Activated naive CD8-positive, alpha-beta T cell treated with anti-CD3 and anti-CD28 coated beads, Interleukin-2, amount 10 ng/mL, durations not matched to agents 7 days and 5 days (primary cell): ENCODE measurements around the gene KPTN. TPM values are rescaled to one million over a fixed set of nuclear protein-coding genes. Genes with fewer than 3 reads are reported as not detected.
A peak's percentile ranks its signal among the peaks of the same experiment; 100 is the strongest.

Experiments used
- ATAC-seq: fragments of 150-1000 bp; cut with Tn5 transposase; one replicate; pipeline ENCODE4 v1.10.0; 2021; ENCODE audit warnings: low read depth, moderate library complexity
- POLR2A ChIA-PET: fragments of 350-600 bp; sonication (Branson Sonifier 250); formaldehyde crosslinking; loops from one replicate; lab custom pipeline; 2021; ENCODE audit warnings: antibody characterized with exemption; lab: Charles Lee
- DNase-seq: peaks from one replicate; pipeline ENCODE4 v3.0.0; 2021
- H3K27ac Mint-ChIP-seq: one replicate; pipeline ENCODE4 v1.8.0; 2022; ENCODE audit warnings: mild to moderate bottlenecking, mixed read lengths
- H3K27me3 Mint-ChIP-seq: one replicate; pipeline ENCODE4 v1.8.0; 2022; ENCODE audit warnings: mild to moderate bottlenecking, moderate library complexity, mixed read lengths
- H3K36me3 Mint-ChIP-seq: one replicate; pipeline ENCODE4 v1.8.0; 2021; ENCODE audit warnings: mild to moderate bottlenecking, mixed read lengths
- H3K4me1 Mint-ChIP-seq: one replicate; pipeline ENCODE4 v1.8.0; 2021; ENCODE audit warnings: mixed read lengths
- H3K4me3 Mint-ChIP-seq: one replicate; pipeline ENCODE4 v1.8.0; 2022; ENCODE audit warnings: mild to moderate bottlenecking, moderate library complexity, mixed read lengths
- H3K9me3 Mint-ChIP-seq: one replicate; pipeline ENCODE4 v1.8.0; 2021; ENCODE audit warnings: mixed read lengths
- total RNA-seq, 2 experiments: library from RNA; stranded (reverse); gene quantifications; one replicate each; pipeline ENCODE4 v1.2.3, GENCODE V29; 2021

KPTN gene
- 1 to 10 TPM; 8.0 to 8.6 TPM for total RNA-seq

DNA sequence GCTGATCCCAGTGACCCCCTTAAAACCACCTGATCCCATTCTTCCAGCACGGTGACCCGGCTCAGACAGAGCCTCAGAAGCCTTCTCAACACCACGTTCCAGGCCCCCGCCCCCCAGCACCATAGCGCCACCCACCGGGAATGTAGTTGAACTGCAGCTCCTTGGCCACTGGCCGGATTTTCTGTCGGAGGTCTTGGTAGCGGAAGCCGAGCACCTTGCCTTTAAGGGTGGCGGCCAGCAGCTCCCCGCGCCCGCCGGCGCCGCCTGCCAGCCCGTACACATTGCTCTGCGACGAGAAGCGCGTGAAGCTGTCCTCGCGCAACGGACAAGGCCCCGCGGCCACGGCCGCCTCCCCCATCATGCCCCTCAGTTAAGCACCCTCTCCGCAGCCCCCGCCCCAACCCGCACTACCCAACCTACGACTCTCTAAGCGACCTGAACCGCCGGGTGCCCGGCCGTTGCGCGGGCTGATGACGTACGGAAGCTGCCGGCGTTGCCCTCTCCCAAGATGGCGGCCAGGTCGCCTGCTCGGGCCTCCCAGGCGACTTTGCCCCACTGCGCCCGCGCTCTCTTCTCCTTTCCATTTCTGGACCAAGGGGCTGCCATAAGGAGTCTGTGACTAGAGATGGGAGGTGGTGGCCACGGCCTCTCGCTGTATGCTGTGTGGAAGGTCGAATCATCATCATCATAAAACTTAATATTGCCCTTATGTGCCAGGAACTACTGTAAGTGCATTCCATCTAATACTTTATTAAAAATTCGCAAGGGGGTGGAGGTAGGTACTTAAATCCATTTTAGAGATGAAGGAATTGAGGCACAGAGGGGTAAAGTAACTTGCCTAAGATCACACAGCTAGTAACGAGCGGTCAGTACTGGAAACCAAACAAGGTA, at the start of gene KPTN:
KPTN (minus strand) TSS at position 420 of the 891 bp plus-strand sequence; CDS start at position 361, 59 bp downstream.
- Mint-ChIP-seq H3K4me3 (peak within 1 kb of the TSS; percentile 99), H3K36me3 (peaks cover 8% of the 10 kb centered on the region), H3K27ac (peak within 1 kb of the TSS; percentile 96), H3K27me3 (no peaks in the 10 kb centered on the region), H3K4me1 (peaks cover 32% of the 10 kb centered on the region), H3K9me3 (no peaks in the 10 kb centered on the region)
- POLR2A ChIA-PET, result interaction anchor here (0.9 to 3.0 kb wide), 13 partner anchors 8 to 210 kb away, joined by 3 to 22 read pairs (median 5); partner anchors contain the start of gene NAPA
- DNase-seq, result peak; percentile 92
- peak; percentile 87 for ATAC-seq

DNA sequence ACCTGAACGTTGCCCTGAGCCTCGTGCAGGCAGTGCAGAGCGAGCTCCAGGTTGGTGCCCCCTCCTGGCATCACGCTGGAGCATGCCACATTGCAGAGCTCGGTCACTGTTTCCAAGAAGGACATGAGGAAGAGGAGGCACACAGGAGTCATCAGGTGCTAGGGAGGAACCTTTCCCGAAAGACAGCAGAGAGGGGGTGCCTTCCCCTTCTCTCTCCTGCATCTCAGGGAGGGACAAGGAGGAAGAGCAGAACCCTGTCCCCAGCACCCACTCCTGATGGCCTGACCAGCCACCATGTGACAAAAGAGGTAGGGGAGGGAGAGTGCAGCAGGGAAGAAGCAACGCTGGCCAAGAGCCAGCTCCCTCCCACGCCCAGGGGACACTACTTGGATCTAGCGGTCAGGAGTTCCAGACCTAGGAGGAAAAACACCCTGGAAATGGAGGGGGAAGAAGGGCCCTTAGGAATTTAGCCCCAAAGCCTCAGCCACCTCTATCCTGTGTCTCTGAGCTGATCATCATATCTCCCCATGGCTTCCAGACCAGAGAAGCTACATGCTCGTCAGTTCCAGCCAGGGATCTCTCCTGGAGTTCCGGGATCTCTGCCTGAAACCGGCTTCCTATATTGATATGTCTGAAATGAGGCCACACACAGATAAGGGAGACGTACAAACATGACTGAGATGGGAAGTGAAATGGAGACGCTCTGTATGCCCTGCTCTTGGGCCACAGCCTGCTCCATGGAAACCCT, 47.8 kb upstream of the KPTN start:
- no peak for DNase-seq
- no peak for ATAC-seq
- Mint-ChIP-seq H3K4me1 (no peaks in the 10 kb centered on the region), H3K27ac (no peak overlapping the region), H3K36me3 (no peaks in the 10 kb centered on the region), H3K27me3 (peaks cover 3% of the 10 kb centered on the region), H3K9me3 (no peaks in the 10 kb centered on the region), H3K4me3 (no peak overlapping the region)
- POLR2A ChIA-PET, result interaction anchor here (0.7 kb wide), 1 partner anchor 68 kb away, joined by 4 read pairs; no protein-coding TSS in a partner anchor

DNA sequence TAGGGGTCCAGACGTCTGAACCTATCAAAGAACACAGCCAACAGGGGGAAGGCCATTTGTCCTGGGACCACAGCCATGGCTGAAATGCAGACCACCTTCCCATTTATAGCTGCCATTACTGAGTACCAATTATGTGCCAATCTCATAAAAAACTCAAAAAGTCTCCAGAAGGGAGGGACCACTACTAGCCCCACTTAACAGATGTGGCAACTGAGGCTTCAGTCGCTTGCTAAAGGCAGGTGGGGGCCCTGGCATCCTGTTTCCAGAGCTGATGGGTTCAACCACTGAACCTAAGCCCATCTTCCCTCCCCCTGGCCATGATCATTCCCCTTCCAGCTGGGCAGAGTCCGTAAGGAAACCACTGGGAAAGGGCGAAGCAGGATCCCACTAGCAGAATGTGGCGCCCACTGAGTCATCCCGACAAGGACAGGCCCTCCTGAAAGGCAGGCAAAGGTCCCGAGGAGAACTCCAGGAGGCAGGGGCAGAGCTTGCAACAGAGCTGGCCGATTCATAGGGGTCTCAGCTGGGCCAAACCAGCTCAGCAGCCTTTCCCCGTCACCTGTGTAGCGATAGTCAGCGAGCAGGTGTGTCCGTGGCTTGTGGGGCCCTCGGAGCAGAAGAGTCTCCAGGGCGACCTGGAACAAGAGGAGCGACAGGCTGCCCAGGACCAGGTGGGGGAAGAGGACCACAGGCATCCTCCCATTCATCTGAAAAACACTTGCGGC, 45.2 kb upstream of the KPTN start:
- DNase-seq (no peak), ATAC-seq (no peak)
- peaks cover 8% of the 10 kb centered on the region for H3K27me3 Mint-ChIP-seq
- no peaks in the 10 kb centered on the region for H3K4me1 Mint-ChIP-seq
- H3K27ac Mint-ChIP-seq, result no peak overlapping the region
- POLR2A ChIA-PET, result interaction anchor here (1.0 kb wide), 1 partner anchor 8 kb away, joined by 4 read pairs; no protein-coding TSS in a partner anchor
- H3K36me3 Mint-ChIP-seq, result no peaks in the 10 kb centered on the region
- no peaks in the 10 kb centered on the region for H3K9me3 Mint-ChIP-seq
- H3K4me3 Mint-ChIP-seq, result no peak overlapping the region

DNA sequence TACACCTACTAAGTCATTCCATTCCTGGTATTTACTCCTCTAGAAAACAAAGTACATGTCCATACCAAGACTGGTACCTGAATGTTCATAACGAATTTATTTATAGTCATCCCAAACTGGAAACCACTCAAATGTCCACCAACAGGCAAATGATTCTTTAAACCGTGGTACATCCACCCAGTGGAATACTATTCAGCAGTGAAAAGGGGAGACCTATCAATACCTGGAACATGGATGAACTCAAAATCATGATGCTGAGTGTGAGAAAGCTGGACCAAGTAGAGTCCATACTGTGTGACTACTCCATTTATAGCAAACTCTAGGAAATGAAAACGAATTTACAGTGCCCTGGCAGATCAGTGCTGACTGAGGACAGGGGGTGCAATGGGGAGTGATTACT, 42.8 kb upstream of the KPTN start:
- no peak for ATAC-seq
- Mint-ChIP-seq H3K36me3 (no peaks in the 10 kb centered on the region), H3K4me1 (peaks cover 8% of the 10 kb centered on the region), H3K27ac (no peak overlapping the region), H3K4me3 (no peak overlapping the region), H3K9me3 (no peaks in the 10 kb centered on the region), H3K27me3 (peaks cover 21% of the 10 kb centered on the region)
- no peak for DNase-seq
- POLR2A ChIA-PET, result no interaction called here

DNA sequence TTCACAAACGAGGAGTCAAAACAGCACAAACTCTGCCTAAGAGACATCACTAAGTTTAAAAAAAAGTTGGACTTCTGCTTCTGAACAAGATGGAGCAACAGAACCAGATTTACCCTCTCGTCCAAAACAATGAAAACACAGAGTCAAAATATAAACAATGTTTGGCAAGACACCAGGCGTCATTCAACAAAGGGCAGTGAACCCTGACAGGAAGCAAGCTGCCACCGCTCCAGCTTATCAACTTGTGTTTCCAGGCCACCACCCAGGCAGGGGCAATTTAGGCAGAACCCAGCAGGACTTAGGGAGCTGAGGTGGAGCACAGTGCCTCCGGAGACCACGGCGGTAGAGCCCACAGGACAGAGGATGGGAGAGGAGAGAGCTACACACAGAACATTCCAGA, 39.5 kb upstream of the KPTN start:
- Mint-ChIP-seq H3K27ac (no peak overlapping the region), H3K4me1 (peaks cover 21% of the 10 kb centered on the region), H3K4me3 (no peak overlapping the region), H3K27me3 (peaks cover 37% of the 10 kb centered on the region), H3K36me3 (no peaks in the 10 kb centered on the region), H3K9me3 (no peaks in the 10 kb centered on the region)
- POLR2A ChIA-PET, result interaction anchor here (0.9 kb wide), 1 partner anchor 35 kb away, joined by 5 read pairs; no protein-coding TSS in a partner anchor
- DNase-seq (no peak), ATAC-seq (no peak)

- ATAC-seq, result peak; percentile 10
- peaks cover 37% of the 10 kb centered on the region for H3K27me3 Mint-ChIP-seq
- POLR2A ChIA-PET, result interaction anchor here (0.9 to 1.8 kb wide), 3 partner anchors 8 to 79 kb away, joined by 3 to 5 read pairs (median 4); no protein-coding TSS in a partner anchor
- H3K4me3 Mint-ChIP-seq, result peak overlapping the region; percentile 53
- no peaks in the 10 kb centered on the region for H3K9me3 Mint-ChIP-seq
- peaks cover 35% of the 10 kb centered on the region for H3K4me1 Mint-ChIP-seq
- no peak for DNase-seq
- peak overlapping the region; percentile 62 for H3K27ac Mint-ChIP-seq
- H3K36me3 Mint-ChIP-seq, result no peaks in the 10 kb centered on the region
These were observed 37.6 kb upstream of the KPTN start for GRCh38 chr19:47521473-47522180.

DNA sequence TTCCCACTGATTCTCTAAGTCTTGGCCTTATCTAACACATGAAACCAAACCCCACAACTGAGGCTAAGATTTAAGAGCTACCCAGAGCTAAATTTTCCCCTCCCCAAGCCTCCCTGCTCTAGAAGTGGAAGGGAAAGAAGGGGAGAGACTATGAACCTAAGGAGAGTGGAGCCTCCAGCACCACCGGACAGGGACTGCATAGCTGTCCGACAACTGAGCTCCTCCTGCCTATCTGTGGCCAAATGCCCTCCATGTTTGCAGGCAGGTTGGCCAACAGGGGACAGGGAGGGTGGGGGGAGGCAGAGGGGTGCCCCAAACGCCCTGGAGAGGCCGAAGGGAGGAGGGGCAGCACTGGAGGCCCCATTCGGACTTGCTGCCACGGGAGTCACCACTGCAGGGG, 36.8 kb upstream of the KPTN start:
- H3K9me3 Mint-ChIP-seq, result no peaks in the 10 kb centered on the region
- H3K27me3 Mint-ChIP-seq, result peaks cover 35% of the 10 kb centered on the region
- H3K4me3 Mint-ChIP-seq, result no peak overlapping the region
- H3K4me1 Mint-ChIP-seq, result peaks cover 42% of the 10 kb centered on the region
- no peak overlapping the region for H3K27ac Mint-ChIP-seq
- POLR2A ChIA-PET, result interaction anchor here (0.9 to 1.8 kb wide), 2 partner anchors 9 to 79 kb away, joined by 4 to 5 read pairs; no protein-coding TSS in a partner anchor
- DNase-seq (no peak), ATAC-seq (no peak)
- no peaks in the 10 kb centered on the region for H3K36me3 Mint-ChIP-seq

- H3K4me1 Mint-ChIP-seq, result peaks cover 46% of the 10 kb centered on the region
- peak overlapping the region; percentile 61 for H3K27ac Mint-ChIP-seq
- no peaks in the 10 kb centered on the region for H3K9me3 Mint-ChIP-seq
- no peak overlapping the region for H3K4me3 Mint-ChIP-seq
- no peak for DNase-seq
- no peaks in the 10 kb centered on the region for H3K36me3 Mint-ChIP-seq
- ATAC-seq, result no peak
- H3K27me3 Mint-ChIP-seq, result peaks cover 32% of the 10 kb centered on the region
- POLR2A ChIA-PET, result no interaction called here
These were observed 36.4 kb upstream of the KPTN start for GRCh38 chr19:47520343-47520806.

GRCh38 chr19:47518854-47519253, 34.8 kb upstream of the KPTN start:
- peaks cover 49% of the 10 kb centered on the region for H3K4me1 Mint-ChIP-seq
- peaks cover 29% of the 10 kb centered on the region for H3K27me3 Mint-ChIP-seq
- peaks cover 6% of the 10 kb centered on the region for H3K36me3 Mint-ChIP-seq
- H3K4me3 Mint-ChIP-seq, result no peak overlapping the region
- H3K27ac Mint-ChIP-seq, result peak overlapping the region; percentile 15
- POLR2A ChIA-PET, result interaction anchor here (0.6 to 2.3 kb wide), 4 partner anchors 34 to 90 kb away, joined by 3 to 11 read pairs (median 10); partner anchors contain the start of genes BICRA and KPTN
- no peak for DNase-seq
- no peaks in the 10 kb centered on the region for H3K9me3 Mint-ChIP-seq
- no peak for ATAC-seq

GRCh38 chr19:47518139-47518538, 34.1 kb upstream of the KPTN start:
- Mint-ChIP-seq H3K36me3 (peaks cover 6% of the 10 kb centered on the region), H3K9me3 (no peaks in the 10 kb centered on the region), H3K27me3 (peaks cover 23% of the 10 kb centered on the region), H3K27ac (peak overlapping the region; percentile 90), H3K4me1 (peaks cover 52% of the 10 kb centered on the region), H3K4me3 (peak overlapping the region; percentile 80)
- no peak for ATAC-seq
- DNase-seq, result peak; percentile 82
- POLR2A ChIA-PET, result interaction anchor here (0.6 to 2.3 kb wide), 4 partner anchors 34 to 90 kb away, joined by 3 to 11 read pairs (median 10); partner anchors contain the start of genes BICRA and KPTN

DNA sequence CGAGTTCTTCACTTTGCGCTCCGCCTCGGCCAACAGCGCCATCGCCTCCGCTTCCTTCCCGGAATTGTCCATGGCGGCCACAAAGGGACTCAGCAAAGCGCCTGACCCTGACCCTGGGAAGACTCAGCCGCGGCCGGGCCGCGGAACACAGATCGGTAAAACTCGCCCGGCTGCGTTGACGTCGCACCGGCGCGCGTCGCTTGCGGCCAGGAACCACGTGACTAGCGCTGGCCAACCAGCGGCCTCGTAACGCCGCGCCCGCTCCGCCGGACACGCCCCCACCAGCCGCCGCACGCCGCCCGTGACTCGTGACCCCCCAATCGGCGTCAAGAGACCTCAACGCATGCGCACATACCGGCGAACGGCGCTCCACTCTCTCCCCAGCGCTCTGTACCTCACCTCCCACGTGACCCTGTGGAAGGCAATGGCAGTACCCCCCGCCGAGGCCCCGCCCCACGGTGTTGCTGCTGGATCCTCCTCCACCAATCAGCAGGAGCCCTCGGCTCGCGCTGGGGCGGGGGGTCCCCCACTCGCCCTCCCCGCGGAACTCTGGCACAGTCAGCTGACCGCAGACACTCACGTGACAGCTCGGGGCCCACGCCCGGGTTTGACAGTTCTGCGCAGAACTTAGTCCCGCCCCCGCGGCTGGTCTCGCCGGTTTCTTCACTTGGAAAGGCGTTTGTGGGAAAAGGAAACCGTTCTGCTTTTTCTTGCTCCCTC, 31.0 kb upstream of the KPTN start, which contains the start of gene NAPA:
NAPA (minus strand) TSS at position 195 of the 720 bp plus-strand sequence; CDS start at position 72, 123 bp downstream.
- POLR2A ChIA-PET, result interaction anchor here (0.7 to 3.2 kb wide), 16 partner anchors 28 to 241 kb away, joined by 3 to 42 read pairs (median 5); partner anchors contain the start of genes BICRA, DHX34 and KPTN
- Mint-ChIP-seq H3K27me3 (peaks cover 8% of the 10 kb centered on the region), H3K36me3 (peaks cover 7% of the 10 kb centered on the region), H3K4me3 (peak within 1 kb of the TSS; percentile 95), H3K27ac (peak within 1 kb of the TSS; percentile 97), H3K4me1 (peaks cover 58% of the 10 kb centered on the region), H3K9me3 (no peaks in the 10 kb centered on the region)
- DNase-seq, result peak; percentile 100
- peak; percentile 95 for ATAC-seq
